NCI-H128 (cell line): ENCODE measurements around the gene KIF21A.
"Not testable (repeated sequence)": the region's sequence is repeated elsewhere in the genome, so short reads cannot be mapped to it uniquely, and the experiment has no call there.

Experiments
- DNase-seq: peaks from one replicate; lab custom pipeline; 2025; ENCODE audit not compliant: unreplicated experiment; lab: John Stamatoyannopoulos, UW

KIF21A gene

DNA sequence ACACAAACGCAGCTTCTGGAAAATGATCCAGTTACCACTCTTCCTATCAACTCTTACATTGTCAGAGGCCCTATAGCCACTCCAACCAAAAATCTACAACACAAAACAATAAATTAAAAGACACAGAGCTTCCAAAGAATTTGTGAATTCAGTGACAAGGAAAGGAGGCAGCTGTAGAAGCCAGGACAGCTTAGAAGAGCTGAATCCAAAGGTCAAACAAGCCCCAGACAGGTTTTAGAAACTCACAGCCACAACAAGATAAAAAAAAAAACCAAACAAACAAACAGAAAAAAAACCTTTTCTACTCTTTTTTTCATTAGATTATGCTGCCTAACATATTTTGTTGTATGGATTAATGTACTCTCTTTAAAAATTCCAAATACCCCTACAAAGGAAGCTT, 94.4 kb downstream of the KIF21A start:
- DNase-seq = no peak

DNA sequence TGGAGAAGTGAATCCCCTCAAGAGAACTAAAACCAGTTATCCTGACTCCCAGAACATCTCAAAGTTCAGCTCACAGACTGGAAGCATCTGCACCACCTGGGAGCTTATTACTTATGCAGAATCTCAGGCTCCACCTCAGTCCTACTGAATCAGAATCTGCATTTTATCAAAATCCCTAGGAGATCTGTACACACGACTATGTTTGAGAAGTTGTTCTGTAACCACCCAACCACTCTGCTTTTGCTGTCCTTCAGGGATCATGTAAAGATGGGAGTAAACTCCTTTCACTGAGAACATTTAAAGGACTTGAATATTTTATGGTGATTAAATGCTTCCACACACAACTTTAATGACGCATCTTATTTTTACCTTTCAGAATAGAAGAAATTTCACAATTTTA, 98.0 kb downstream of the KIF21A start:
- DNase-seq = no peak

DNA sequence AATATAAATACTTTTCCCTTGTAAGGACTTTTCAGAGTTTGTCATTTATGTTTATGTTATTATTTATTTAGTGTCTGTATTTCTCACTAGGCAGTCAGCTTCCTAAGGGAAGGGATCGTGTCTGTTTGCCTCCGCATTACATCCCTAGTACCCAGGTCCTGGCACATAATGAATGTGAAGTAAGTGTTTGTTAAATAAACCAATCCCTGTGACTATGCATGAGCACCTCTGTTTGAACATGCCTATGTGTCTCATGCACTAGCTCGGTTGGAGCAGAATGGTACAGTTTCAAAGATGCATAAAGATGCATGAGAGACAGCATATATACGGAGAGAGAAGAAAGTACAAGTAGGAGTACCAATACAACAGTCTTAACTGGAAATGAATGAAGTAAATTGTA, 99.3 kb downstream of the KIF21A start:
- no peak for DNase-seq

GRCh38 chr12:39341761-39342160, 101.2 kb downstream of the KIF21A start:
- no peak for DNase-seq

DNA sequence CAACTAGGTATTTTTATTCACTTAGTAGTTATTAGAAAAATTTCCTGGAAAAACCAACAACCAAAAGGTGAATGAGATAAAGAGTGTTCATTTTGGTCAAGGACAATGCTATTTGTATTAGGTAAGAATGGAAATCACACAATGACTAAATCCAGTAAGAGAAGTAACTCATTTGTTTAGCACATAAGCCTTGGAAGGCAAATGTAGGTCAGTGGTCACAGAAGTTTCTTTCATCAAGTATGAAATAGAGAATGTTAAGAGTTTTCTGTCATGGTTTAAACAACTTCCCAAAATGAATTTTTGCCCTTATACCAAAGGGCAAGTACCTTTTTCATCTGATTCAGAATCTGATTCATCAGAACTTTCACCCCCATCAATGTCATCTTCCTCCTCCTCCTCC, 101.7 kb downstream of the KIF21A start:
- no peak for DNase-seq

GRCh38 chr12:39332661-39333175, 110.2 kb downstream of the KIF21A start:
- DNase-seq = no peak

- DNase-seq = no peak
These were observed 111.2 kb downstream of the KIF21A start for GRCh38 chr12:39331539-39332261.

DNA sequence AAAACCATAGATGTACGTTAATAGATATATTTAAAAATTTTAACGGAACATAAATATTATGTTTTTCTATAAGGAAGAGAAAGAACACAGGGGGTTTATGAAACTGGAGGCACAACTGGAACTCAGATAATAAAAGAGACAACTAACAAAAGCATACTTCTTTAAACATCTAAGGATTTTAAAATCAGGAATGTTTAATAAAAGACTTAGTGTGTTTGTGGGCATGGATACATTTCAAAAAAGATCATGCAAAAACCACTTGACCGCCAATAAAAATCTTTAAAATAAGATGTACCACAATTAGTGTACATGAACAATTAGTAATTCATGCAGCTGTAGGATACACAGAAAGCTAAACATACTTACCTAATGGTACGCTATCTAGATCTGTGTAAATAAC, 113.0 kb downstream of the KIF21A start:
- no peak for DNase-seq

- no peak for DNase-seq
These were observed 113.9 kb downstream of the KIF21A start for GRCh38 chr12:39329018-39329417.

GRCh38 chr12:39327965-39328364, 115.0 kb downstream of the KIF21A start:
- DNase-seq = no peak

GRCh38 chr12:39327510-39327909, 115.4 kb downstream of the KIF21A start:
- DNase-seq = no peak

- DNase-seq = no peak
These were observed 123.7 kb downstream of the KIF21A start for GRCh38 chr12:39319180-39319579.

DNA sequence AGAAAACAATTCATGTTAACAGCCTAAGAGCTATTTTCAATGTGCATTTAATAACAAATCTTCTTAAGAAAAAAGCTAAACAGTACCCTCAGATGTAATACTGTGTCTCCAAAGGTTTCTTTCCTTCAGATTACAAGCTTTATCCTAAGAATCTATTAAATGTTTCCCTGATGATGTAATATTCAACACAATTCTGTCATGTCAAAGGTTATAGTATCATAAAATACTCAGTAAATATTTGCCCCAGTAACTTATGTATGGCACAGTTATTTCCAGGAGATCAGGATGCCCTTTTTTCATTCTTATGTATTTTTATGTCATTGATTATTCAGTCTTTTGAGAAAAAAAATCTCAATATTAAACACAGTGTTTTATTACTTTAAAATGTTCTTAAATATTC, 128.4 kb downstream of the KIF21A start:
- DNase-seq = no peak

DNA sequence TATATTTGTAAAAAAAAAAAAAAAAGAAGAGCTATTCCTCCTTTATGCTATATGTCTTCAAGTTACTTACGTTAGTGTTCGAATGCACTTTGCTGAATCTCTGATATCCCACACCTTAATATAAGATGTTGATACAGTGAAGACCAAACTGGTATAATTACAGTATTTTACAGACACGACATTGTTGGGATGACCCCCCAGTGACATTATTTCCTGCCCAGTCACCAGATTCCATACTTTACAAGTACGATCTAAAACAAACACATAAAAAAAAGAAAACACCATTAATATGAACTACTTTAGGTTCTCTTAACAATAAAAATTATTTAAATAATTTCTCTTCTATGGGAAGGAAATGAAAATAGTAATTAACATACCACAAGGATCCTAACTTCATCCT, 133.4 kb downstream of the KIF21A start:
- DNase-seq = no peak

DNA sequence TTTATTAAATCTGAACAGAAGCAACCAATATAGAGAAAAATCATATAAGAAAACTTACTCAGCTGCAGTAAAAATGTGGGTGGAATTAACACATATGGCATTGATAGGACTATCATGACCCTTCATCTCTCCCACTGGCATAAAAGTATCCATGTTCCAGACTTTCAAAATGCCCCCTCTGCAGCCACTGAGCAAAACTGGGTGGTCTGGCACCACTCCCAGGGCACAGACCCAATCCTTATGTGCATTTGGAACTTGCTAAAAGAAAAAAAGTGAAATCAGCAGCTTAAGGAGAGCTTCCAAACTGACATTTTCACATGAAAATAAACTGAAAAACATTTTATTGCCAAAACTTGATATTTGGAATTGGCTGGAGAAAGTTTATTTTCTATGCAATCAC, 141.5 kb downstream of the KIF21A start:
- DNase-seq = no peak

GRCh38 chr12:39300799-39301198, 142.1 kb downstream of the KIF21A start:
- no peak for DNase-seq

- no peak for DNase-seq
These were observed 145.0 kb downstream of the KIF21A start for GRCh38 chr12:39297891-39298290.

GRCh38 chr12:39296496-39296895, 146.4 kb downstream of the KIF21A start:
- DNase-seq = no peak

DNA sequence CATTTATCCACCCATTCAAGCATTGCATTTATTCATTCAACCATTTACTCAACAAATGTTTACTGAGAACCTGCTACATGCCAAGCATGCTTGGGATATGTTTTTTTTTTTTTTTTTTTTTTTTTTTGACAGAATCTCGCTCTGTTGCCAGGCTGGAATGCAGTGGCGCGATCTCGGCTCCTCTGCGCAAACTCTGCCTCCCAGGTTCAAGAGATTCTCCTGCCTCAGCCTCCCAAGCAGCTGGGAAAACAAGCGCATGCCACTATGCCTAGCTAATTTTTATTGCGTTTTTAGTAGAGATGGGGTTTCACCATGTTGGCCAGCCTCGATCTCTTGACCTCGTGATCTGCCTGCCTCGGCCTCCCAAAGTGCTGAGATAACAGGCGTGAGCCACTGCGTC, 147.3 kb downstream of the KIF21A start:
- DNase-seq = not testable (repeated sequence)

GRCh38 chr12:39294715-39295114, 148.2 kb downstream of the KIF21A start:
- no peak for DNase-seq

DNA sequence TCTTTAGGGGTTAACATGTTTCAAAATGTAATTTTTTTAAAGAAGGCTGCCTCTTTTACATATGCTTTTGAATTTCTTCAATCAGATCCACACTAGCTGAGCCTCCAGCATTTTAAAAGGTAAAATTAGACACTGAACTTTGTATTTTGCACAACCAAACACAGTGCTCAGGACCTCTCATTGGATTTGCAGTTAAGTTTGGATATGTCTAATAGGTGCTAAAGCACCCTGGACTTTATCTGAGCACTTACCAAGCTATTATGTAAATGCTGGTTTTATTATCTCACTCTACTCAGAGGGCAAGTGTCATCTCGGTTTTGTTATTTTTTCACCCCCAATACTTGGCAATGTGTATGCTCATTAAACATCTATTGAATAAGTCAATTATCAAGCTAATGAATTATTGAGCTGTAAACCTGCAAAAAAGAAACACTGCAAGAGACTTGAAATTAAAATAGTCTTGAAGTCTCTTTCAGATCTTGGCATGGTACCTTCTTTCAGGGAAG, 150.7 kb downstream of the KIF21A start:
- DNase-seq = no peak

DNA sequence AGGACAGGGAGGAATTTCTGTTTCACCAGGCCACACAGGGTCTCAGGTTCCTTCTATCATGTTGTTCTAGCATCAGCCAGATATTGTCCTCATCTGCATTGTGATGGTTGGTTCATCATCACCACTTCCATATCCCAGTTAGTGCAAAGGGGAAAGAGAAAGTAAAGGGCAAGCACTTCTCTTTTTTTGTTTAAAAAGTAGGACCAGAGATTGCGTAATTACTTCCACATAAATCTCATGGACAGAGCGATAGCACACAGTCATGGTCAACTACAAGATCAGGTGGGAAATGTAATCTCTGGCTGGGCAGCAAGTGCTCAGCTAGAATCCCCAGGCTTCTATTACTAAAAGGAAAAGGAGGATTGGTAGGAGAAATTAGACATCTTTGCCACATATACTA, 155.1 kb downstream of the KIF21A start:
- DNase-seq = no peak

- no peak for DNase-seq
These were observed 155.5 kb downstream of the KIF21A start for GRCh38 chr12:39287409-39287808.
